ENCODE data around the gene HGS. TPM values are rescaled to one million over a fixed set of nuclear protein-coding genes. Genes with fewer than 3 reads are reported as not detected.

HGS gene
- total and polyA plus RNA-seq, 2 of the 13 experiments (the other 11 are each of a cell fraction or from before 2014, with no cell fraction given): 73.3 to 78.1 TPM

- no peak for TF ChIP-seq ZNF138 (CRISPR knock-in tag; IDR thresholded peaks at IDR 0.05; ENCODE audit: low read depth)
- no peak for TF ChIP-seq SRSF1 (optimal IDR thresholded peaks at IDR 0.05; ENCODE audit: low read depth, low read length)
- TF ChIP-seq STAT5B (CRISPR knock-in tag; IDR thresholded peaks at IDR 0.05): no peak
- TF ChIP-seq SATB2 (CRISPR knock-in tag; IDR thresholded peaks at IDR 0.05): no peak
- TF ChIP-seq CHCHD3 (CRISPR knock-in tag; IDR thresholded peaks at IDR 0.05): no peak
- 0 out of 2 replicates have a peak, but pooled peaks have one; percentile 1 for TF ChIP-seq ZNF414 (CRISPR knock-in tag; IDR thresholded peaks at IDR 0.05)
- no peak for TF ChIP-seq MED8 (CRISPR knock-in tag; IDR thresholded peaks at IDR 0.05; ENCODE audit: insufficient replicate concordance)
- peak; percentile 28; the same call in 1 of the 2 replicates for TF ChIP-seq GMEB1 (CRISPR knock-in tag; IDR thresholded peaks at IDR 0.05; ENCODE audit: borderline replicate concordance)
- TF ChIP-seq TFE3 (CRISPR knock-in tag; IDR thresholded peaks at IDR 0.05): no peak
- TF ChIP-seq KLF13 (CRISPR knock-in tag; IDR thresholded peaks at IDR 0.05): no peak
- TF ChIP-seq ZNF597 (CRISPR knock-in tag; IDR thresholded peaks at IDR 0.05): no peak
- TF ChIP-seq EP300 (IDR thresholded peaks at IDR 0.05; ENCODE audit: low read depth in 2 of 2, low read length in 2 of 2): no peak
- TF ChIP-seq EP300 (CRISPR knock-in tag; IDR thresholded peaks at IDR 0.05; ENCODE audit: borderline replicate concordance): no peak
- peak; percentile 42; the same call in 1 of the 2 replicates for TF ChIP-seq FOSL2 (CRISPR knock-in tag; IDR thresholded peaks at IDR 0.05)
- no peak for TF ChIP-seq ZNF354B (CRISPR knock-in tag; IDR thresholded peaks at IDR 0.05)
- TF ChIP-seq ZNF672 (CRISPR knock-in tag; IDR thresholded peaks at IDR 0.05): no peak
- TF ChIP-seq HDAC2 (CRISPR knock-in tag; IDR thresholded peaks at IDR 0.05): no peak
- no peak for TF ChIP-seq ATAD3A (CRISPR knock-in tag; IDR thresholded peaks at IDR 0.05)
- peak; percentile 64; the same call in 1 of the 2 replicates for TF ChIP-seq RFXAP (CRISPR knock-in tag; IDR thresholded peaks at IDR 0.05; ENCODE audit: borderline replicate concordance)
- TF ChIP-seq ZNF788 (CRISPR knock-in tag; IDR thresholded peaks at IDR 0.05; ENCODE audit: borderline replicate concordance): peak; percentile 7; the same call in 1 of the 2 replicates
- TF ChIP-seq ZNF337 (CRISPR knock-in tag; IDR thresholded peaks at IDR 0.05; ENCODE audit: borderline replicate concordance, low read depth): no peak
- TF ChIP-seq PREB (CRISPR knock-in tag; IDR thresholded peaks at IDR 0.05): no peak
- TF ChIP-seq NR1H2 (CRISPR knock-in tag; IDR thresholded peaks at IDR 0.05; ENCODE audit: borderline replicate concordance, low read depth): no peak
- no peak for TF ChIP-seq NFKBIZ (CRISPR knock-in tag; IDR thresholded peaks at IDR 0.05)
- no peak; the same call in 1 of the 2 replicates for TF ChIP-seq THAP11 (CRISPR knock-in tag; IDR thresholded peaks at IDR 0.05)
- TF ChIP-seq TAF1 (CRISPR knock-in tag; IDR thresholded peaks at IDR 0.05): no peak
Observed at GRCh38 chr17:81635973-81636504, 47.8 kb upstream of the HGS start (continued).
